Prostate gland (tissue), 2 donors: ENCODE results near the gene NEK6.

Experiments
- CTCF ChIP-seq, 4 experiments: fragments of 200-600 bp in 2 of 4; fragments of 450-650 bp in 2 of 4; sonication (generic) in 2 of 4; IDR thresholded peaks; 1 replicate in 3 of 4; 2 replicates in 1 of 4; pipeline ENCODE4 v1.5.1; 2016 to 2019; ENCODE audit warnings: antibody characterized with exemption in 4 of 4, mild to moderate bottlenecking in 2 of 4, moderate library complexity in 2 of 4
- POLR2A ChIP-seq: fragments of 450-650 bp; IDR thresholded peaks from one replicate; pipeline ENCODE4 v1.6.1; 2016; ENCODE audit warnings: antibody characterized with exemption, mild to moderate bottlenecking
- POLR2AphosphoS5 ChIP-seq: sonication (generic); formaldehyde crosslinking; IDR thresholded peaks from one replicate; pipeline ENCODE4 v1.6.1; 2017; ENCODE audit warnings: antibody characterized with exemption

DNA sequence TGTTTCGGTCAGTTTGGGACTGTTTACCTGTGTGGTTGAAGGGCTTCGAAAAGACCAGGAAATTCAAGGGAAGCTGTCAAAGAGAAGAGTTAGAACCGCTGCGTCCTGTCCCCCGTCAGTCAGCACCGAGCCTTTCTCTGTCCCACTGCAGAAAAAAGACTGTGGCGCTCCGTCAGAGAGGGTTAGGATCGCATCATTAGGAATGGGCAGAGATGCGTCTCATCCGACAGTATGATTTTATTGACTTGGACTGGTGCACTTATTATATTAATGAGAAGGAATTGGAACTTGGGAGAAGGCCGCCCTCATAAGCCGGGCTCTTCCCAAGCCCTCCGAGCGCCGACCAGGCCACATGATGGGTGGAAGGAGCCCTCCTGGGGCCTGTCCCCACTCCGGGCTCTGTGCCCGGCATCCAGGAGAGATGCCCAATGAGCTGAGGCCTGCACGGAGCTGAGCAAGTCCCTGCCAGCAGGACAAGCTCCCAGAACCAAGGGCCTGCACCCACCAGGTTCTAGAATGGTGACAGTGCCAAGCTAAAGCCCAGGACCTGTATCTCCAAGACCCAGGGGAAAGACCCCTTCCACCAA, 71.5 kb downstream of the NEK6 start:
- TF ChIP-seq CTCF (IDR thresholded peaks at IDR 0.05): no peak
- no peak for TF ChIP-seq POLR2A
- TF ChIP-seq POLR2AphosphoS5: no peak
